BJ (cell line): Measurements from ENCODE around the gene XPNPEP1. TPM values are rescaled to one million over a fixed set of nuclear protein-coding genes. Genes with fewer than 3 reads are reported as not detected.

Experiments used
- CTCF ChIA-PET: fragments of 350-600 bp; formaldehyde crosslinking; extraction: SDS; loops from one replicate; lab custom pipeline; 2021; ENCODE audit warnings: antibody characterized with exemption, inconsistent platforms; lab: Yijun Ruan, JAX
- POLR2A ChIA-PET: fragments of 300-600 bp; sonication (Branson Sonifier 250); formaldehyde crosslinking; extraction: SDS; loops from one replicate; lab custom pipeline; 2021; ENCODE audit warnings: antibody characterized with exemption; lab: Charles Lee
- DNase-seq: peaks from one replicate; pipeline ENCODE4 v3.0.0-alpha.2; 2011; ENCODE audit warnings: low read depth
- H3K27me3 ChIP-seq: 2 replicates; pipeline ENCODE4 v1.6.0; 2011; ENCODE audit warnings: low read length; ENCODE audit not compliant: control insufficient read depth, insufficient read depth
- H3K36me3 ChIP-seq: 2 replicates; pipeline ENCODE4 v1.5.1; 2011; ENCODE audit warnings: low read length; ENCODE audit not compliant: control insufficient read depth, insufficient read depth
- H3K4me3 ChIP-seq: 2 replicates; pipeline ENCODE4 v1.5.1; 2011; ENCODE audit warnings: low read depth, mild to moderate bottlenecking, control low read depth, low read length
- CTCF ChIP-seq: IDR thresholded peaks from 2 replicates; pipeline ENCODE4 v1.5.1; 2011; ENCODE audit warnings: low read depth, mild to moderate bottlenecking, control low read depth, inconsistent platforms, low read length, moderate library complexity; ENCODE audit not compliant: insufficient read depth
- polyA plus RNA-seq: library from polyadenylated mRNA; depleted of rRNA; stranded (reverse); fragments of >200 nt; gene quantifications from 2 replicates; pipeline ENCODE4 v1.2.3, GENCODE V29; 2011

Gene XPNPEP1
- polyA plus RNA-seq, 1 experiment = 173 TPM

GRCh38 chr10:109929501-109930219, 6.3 kb upstream of the XPNPEP1 start:
- Histone ChIP-seq H3K36me3 (no peaks in the 10 kb centered on the region), H3K27me3 (no peaks in the 10 kb centered on the region), H3K4me3 (no peak overlapping the region)
- no peak for TF ChIP-seq CTCF
- ChIA-PET POLR2A (no interaction called here), CTCF (interaction anchor here (0.8 to 1.6 kb wide), 4 partner anchors 10 to 45 kb away, joined by 3 to 4 read pairs (median 3); no protein-coding TSS in a partner anchor)
- no peak for DNase-seq

- Histone ChIP-seq H3K36me3 (no peaks in the 10 kb centered on the region), H3K27me3 (no peaks in the 10 kb centered on the region), H3K4me3 (no peak overlapping the region)
- ChIA-PET CTCF (interaction anchor here (0.8 to 1.6 kb wide), 3 partner anchors 12 to 15 kb away, joined by 3 to 4 read pairs (median 3); no protein-coding TSS in a partner anchor), POLR2A (no interaction called here)
- DNase-seq = no peak
- no peak for TF ChIP-seq CTCF
Measured at GRCh38 chr10:109928475-109928891, 5.2 kb upstream of the XPNPEP1 start.

GRCh38 chr10:109926825-109927224, 3.5 kb upstream of the XPNPEP1 start:
- ChIA-PET POLR2A (no interaction called here), CTCF (no interaction called here)
- H3K27me3 ChIP-seq = no peaks in the 10 kb centered on the region
- no peak for DNase-seq
- no peak overlapping the region for H3K4me3 ChIP-seq
- no peak for TF ChIP-seq CTCF
- no peaks in the 10 kb centered on the region for H3K36me3 ChIP-seq

- DNase-seq = no peak
- ChIA-PET POLR2A (no interaction called here), CTCF (no interaction called here)
- Histone ChIP-seq H3K4me3 (no peak overlapping the region), H3K36me3 (no peaks in the 10 kb centered on the region), H3K27me3 (no peaks in the 10 kb centered on the region)
- TF ChIP-seq CTCF = no peak
Measured at GRCh38 chr10:109926061-109926745, 2.9 kb upstream of the XPNPEP1 start.

GRCh38 chr10:109924967-109925620, 1.8 kb upstream of the XPNPEP1 start:
- H3K36me3 ChIP-seq = no peaks in the 10 kb centered on the region
- DNase-seq = no peak
- POLR2A ChIA-PET = no interaction called here
- no peaks in the 10 kb centered on the region for H3K27me3 ChIP-seq
- CTCF ChIA-PET = interaction anchor here (1.5 to 2.2 kb wide), 2 partner anchors 12 to 41 kb away, joined by 5 to 7 read pairs; no protein-coding TSS in a partner anchor
- no peak for TF ChIP-seq CTCF
- H3K4me3 ChIP-seq = no peak overlapping the region
